ENCODE results near the gene CBX4. TPM values are rescaled to one million over a fixed set of nuclear protein-coding genes. Genes with fewer than 3 reads are reported as not detected.

CBX4 gene
- total RNA-seq, 1 donor from 2014 or later = 5.2 TPM

DNA sequence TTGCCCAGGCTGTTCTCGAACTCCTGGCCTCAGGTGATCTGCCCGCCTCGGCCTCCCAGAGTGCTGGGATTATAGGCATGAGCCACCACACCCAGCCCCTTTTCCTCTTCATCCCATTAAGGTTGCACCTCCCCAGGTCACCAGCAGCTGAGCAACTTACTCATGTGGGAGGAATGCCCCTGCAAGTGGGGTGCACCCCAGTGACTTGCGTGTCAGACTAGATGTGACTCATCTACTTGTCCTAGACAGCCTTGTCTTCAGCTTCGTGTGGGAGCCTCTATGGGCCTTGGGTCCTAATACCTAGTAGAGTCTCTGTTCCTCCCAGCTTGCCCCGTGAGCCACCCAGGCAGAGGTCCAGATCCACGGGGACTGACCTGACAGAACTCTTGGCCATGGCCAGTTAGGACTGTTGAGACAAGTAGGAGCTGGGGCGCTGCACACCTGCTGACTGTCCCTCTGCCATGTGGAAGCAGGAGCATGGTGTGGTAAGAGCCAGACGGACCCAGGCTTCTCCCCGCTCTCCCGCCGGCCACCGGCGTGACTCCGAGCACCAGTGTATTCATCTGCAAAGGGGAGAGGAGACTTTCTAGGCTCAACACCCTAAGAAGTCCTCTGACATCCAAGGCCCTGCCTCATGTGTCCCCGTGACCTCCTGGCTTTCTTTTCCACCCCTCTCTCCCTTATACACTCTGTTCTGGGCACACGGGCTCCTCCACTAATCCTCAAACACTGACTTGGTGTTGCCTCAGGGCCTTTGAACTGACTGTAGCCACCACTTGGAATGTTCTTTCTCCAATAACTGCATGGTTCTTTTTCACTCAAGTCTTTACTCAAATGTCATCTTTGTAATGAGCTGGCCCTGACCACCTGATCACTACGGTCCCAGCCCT, 11.6 kb upstream of the CBX4 start:
- H3K27ac ChIP-seq (ENCODE audit: low read depth, low read length) = no peak overlapping the region
- peaks cover 34 to 66% (median 46%) of the 10 kb centered on the region in 3 donors for H3K27me3 ChIP-seq (ENCODE audit: control insufficient read depth in 3 of 3, insufficient read depth in 3 of 3, low read length in 3 of 3)
- no peaks in the 10 kb centered on the region for H3K9me3 ChIP-seq (ENCODE audit: control insufficient read depth in 3 of 3, low read length in 3 of 3)
- H3K36me3 ChIP-seq (ENCODE audit: control insufficient read depth in 3 of 3, insufficient read depth in 3 of 3, low read length in 3 of 3) = no peaks in the 10 kb centered on the region
- no peak overlapping the region for H3K9ac ChIP-seq (ENCODE audit: low read depth in 1 of 3, low read length in 3 of 3)
- no peaks in the 10 kb centered on the region for H3K4me1 ChIP-seq (ENCODE audit: control insufficient read depth in 3 of 3, insufficient read depth in 3 of 3, low read length in 3 of 3)
- no peak overlapping the region for H3K4me3 ChIP-seq (ENCODE audit: low read length in 3 of 3)

DNA sequence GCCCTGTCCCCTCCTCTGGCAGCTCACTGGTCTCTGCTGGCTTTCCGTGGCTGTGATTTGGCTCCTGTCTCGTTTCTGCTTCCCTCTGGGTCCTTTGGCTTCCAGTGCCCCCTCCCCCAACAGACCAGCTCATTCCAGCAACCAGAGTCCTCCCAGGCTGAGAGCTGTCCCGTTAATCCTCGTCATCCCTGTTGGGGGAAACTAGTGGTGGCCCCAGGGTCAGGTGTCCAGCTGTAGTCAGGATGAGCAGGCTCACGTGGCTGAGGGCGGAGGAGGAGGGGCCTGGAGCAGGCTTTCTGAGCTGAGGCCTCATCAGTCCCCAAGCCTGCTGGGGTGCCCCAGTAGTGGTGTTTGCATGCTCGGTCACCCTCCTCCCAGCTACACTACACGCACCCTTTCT, 10.7 kb upstream of the CBX4 start:
- Histone ChIP-seq H3K9me3 (ENCODE audit: control insufficient read depth in 3 of 3, low read length in 3 of 3) (no peaks in the 10 kb centered on the region), H3K9ac (ENCODE audit: low read depth in 1 of 3, low read length in 3 of 3) (no peak overlapping the region), H3K27ac (ENCODE audit: low read depth, low read length) (no peak overlapping the region), H3K4me1 (ENCODE audit: control insufficient read depth in 3 of 3, insufficient read depth in 3 of 3, low read length in 3 of 3) (peaks cover 0 to 4% (median 4%) of the 10 kb centered on the region in 3 donors), H3K36me3 (ENCODE audit: control insufficient read depth in 3 of 3, insufficient read depth in 3 of 3, low read length in 3 of 3) (no peaks in the 10 kb centered on the region), H3K4me3 (ENCODE audit: low read length in 3 of 3) (no peak overlapping the region), H3K27me3 (ENCODE audit: control insufficient read depth in 3 of 3, insufficient read depth in 3 of 3, low read length in 3 of 3) (peaks cover 31 to 65% (median 38%) of the 10 kb centered on the region in 3 donors)

DNA sequence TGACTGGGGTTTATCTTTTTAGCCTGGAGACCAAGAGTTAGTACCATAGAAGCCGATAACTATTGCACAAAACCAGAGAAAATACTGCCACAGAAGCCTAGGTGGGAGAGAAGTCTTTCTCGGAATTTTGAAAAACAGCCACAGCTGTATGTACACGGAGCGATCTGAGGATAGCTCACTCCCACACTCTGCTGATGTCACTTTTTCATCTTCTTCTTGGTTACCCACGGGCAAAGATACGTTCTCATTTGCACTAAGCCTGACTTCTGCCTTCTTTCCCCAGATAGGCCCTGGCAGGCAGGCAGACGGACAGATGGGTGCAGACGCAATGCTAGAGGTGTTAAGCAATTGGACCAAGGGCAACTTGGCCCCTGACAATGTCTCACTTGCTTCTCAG, 9.1 kb upstream of the CBX4 start:
- H3K36me3 ChIP-seq (ENCODE audit: control insufficient read depth in 3 of 3, insufficient read depth in 3 of 3, low read length in 3 of 3) = no peaks in the 10 kb centered on the region
- H3K27ac ChIP-seq (ENCODE audit: low read depth, low read length) = no peak overlapping the region
- no peak overlapping the region for H3K4me3 ChIP-seq (ENCODE audit: low read length in 3 of 3)
- H3K27me3 ChIP-seq (ENCODE audit: control insufficient read depth in 3 of 3, insufficient read depth in 3 of 3, low read length in 3 of 3) = peaks cover 25 to 64% (median 35%) of the 10 kb centered on the region in 3 donors
- no peak overlapping the region for H3K9ac ChIP-seq (ENCODE audit: low read depth in 1 of 3, low read length in 3 of 3)
- no peaks in the 10 kb centered on the region for H3K9me3 ChIP-seq (ENCODE audit: control insufficient read depth in 3 of 3, low read length in 3 of 3)
- peaks cover 6 to 10% (median 9%) of the 10 kb centered on the region in 3 donors for H3K4me1 ChIP-seq (ENCODE audit: control insufficient read depth in 3 of 3, insufficient read depth in 3 of 3, low read length in 3 of 3)

DNA sequence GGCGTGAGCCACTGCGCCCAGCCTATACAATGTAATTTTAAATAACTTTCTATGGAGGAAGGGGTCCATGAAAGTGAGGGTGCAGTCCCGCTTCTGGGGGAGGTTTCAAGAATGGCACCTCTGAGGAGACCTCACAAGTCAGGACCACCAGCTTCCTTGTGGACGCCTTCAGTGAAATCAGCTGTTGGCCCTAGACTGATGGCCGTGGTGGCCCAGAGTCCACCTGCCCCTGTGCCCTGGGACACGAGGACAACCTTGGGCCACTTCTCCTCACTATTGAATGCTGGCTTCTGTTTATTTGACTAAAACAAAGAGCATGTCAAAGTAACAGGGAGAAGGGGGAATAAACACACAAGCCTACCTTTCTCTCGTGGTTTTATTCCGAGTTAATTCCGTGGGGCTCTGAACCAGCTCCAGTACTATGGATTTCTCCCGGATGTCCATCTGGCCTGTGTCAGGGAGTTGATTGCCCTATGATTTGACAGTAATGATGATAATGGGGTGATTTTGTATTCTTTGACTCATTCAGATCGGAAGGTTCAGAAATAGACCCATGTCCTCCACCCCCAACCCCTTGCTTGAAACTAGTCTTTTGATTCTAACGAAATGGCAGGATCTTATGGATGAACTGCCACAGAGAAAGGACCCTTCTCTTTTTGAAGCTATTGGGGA, 8.6 kb upstream of the CBX4 start:
- peaks cover 30 to 69% (median 39%) of the 10 kb centered on the region in 3 donors for H3K27me3 ChIP-seq (ENCODE audit: control insufficient read depth in 3 of 3, insufficient read depth in 3 of 3, low read length in 3 of 3)
- H3K4me1 ChIP-seq (ENCODE audit: control insufficient read depth in 3 of 3, insufficient read depth in 3 of 3, low read length in 3 of 3) = peaks cover 9 to 11% (median 11%) of the 10 kb centered on the region in 3 donors
- no peak overlapping the region for H3K9ac ChIP-seq (ENCODE audit: low read depth in 1 of 3, low read length in 3 of 3)
- no peaks in the 10 kb centered on the region for H3K36me3 ChIP-seq (ENCODE audit: control insufficient read depth in 3 of 3, insufficient read depth in 3 of 3, low read length in 3 of 3)
- no peaks in the 10 kb centered on the region for H3K9me3 ChIP-seq (ENCODE audit: control insufficient read depth in 3 of 3, low read length in 3 of 3)
- no peak overlapping the region for H3K4me3 ChIP-seq (ENCODE audit: low read length in 3 of 3)
- H3K27ac ChIP-seq (ENCODE audit: low read depth, low read length) = no peak overlapping the region

DNA sequence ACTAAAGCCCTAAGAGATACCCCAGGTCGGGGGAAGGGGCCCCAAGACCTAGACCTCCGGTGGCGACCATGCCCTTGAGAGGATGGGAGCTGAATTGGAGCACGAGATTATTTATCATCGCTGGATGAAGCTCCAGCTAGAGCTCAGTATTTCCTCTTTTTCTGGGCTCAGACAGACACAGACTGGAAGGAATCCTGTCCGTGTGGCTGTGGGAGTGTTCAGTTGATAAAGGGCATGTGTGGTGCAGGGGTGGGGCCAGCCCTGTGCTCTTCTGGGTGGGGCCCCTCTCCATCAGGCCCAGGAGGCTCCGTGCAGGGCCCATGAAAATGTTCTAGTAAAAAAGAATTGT, 6.3 kb upstream of the CBX4 start:
- H3K9me3 ChIP-seq (ENCODE audit: control insufficient read depth in 3 of 3, low read length in 3 of 3) = no peaks in the 10 kb centered on the region
- H3K36me3 ChIP-seq (ENCODE audit: control insufficient read depth in 3 of 3, insufficient read depth in 3 of 3, low read length in 3 of 3) = no peaks in the 10 kb centered on the region
- H3K27ac ChIP-seq (ENCODE audit: low read depth, low read length) = peak overlapping the region; percentile 36
- peaks cover 44 to 73% (median 48%) of the 10 kb centered on the region in 3 donors for H3K27me3 ChIP-seq (ENCODE audit: control insufficient read depth in 3 of 3, insufficient read depth in 3 of 3, low read length in 3 of 3)
- H3K4me1 ChIP-seq (ENCODE audit: control insufficient read depth in 3 of 3, insufficient read depth in 3 of 3, low read length in 3 of 3) = peaks cover 13 to 24% (median 20%) of the 10 kb centered on the region in 3 donors
- H3K9ac ChIP-seq (ENCODE audit: low read depth in 1 of 3, low read length in 3 of 3) = peak overlapping the region in 1 of 3 donors; percentile 45
- H3K4me3 ChIP-seq (ENCODE audit: low read length in 3 of 3) = peak overlapping the region in 1 of 3 donors; percentile 23

DNA sequence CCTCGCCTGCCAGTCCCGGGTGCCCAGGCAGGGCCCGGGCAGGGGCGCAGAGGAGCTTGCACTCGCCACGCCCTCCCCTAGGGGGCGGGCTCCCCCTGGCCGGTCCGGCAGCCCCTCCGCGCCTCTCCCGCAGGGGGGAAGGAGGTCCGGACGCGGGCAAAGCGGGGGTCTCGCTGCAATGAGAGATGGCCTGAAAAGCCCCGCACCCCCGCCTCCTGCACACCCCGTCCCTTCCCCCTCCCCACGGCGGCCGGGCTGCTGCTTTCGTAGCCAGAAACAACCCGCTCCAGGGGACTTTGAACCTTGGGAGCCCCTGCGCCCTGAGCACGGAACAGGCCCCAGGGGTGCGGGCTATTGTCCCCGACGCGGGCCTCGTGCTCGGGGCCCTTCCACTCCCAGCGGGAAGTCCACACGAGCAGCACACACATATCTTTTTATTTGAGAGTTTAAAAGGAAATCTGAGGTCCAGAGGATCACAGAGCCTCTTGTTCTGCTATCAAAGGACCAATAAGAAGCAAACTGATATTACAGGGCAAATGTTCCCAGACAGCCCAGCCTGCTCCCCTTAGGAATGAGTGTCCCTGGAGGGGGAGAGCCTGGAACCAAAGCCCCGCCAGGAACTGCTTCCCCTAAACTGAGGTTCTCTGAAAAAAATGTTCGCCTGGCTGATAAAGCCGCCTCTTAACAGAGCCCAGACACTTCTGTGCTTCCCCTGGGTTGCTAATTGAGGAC, 5.8 kb upstream of the CBX4 start:
- peak overlapping the region in 1 of 3 donors; percentile 23 for H3K4me3 ChIP-seq (ENCODE audit: low read length in 3 of 3)

DNA sequence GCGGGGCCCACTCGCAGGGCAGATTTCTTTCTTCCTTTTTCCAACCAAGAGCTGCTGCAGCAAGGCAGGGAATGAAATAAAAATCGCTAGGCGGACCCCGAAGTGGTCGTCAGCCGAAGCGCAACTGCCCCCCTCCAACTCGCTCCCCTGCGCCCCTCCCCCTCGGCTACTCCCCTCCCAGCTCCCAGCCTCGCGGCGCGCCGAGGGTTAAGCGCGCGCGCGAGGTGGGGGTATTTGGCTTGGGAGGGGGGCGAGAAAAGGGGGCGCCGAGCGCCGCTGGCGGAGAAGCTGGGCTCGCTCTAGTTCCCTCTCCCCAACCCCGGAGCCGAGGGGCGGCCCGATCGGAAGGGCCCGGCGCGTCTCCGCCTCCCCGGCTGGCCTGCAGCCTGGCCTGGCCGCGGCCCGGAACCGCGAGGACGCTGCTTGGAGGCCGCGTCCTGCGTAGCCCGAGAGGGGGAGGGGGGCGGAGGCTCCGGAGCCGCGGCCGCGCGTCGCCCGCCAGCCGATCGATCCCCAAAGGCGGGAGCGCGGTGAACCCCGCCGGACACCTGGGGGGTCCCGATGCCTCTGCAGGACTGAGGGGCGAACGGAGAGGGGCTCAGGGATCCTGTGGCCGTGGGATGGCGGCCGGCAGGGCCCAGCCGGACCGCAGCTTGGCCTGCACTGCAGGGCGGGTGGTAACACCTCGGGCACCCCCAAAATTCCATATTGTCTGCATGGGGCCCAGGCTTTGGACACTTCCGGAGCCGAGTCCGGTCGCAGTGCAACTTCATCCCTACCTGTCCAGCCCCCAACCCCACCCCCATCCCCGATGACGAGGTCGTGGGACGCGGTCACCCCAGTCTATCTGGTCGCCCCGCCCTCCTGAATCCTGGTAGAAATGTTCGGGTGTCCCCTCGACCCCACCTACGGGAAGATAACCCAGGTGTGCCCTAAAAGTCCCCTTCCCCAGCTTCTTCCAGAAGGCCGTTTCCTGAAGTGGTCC, 4.9 kb upstream of the CBX4 start:
- Histone ChIP-seq H3K9me3 (ENCODE audit: control insufficient read depth in 3 of 3, low read length in 3 of 3) (no peaks in the 10 kb centered on the region), H3K9ac (ENCODE audit: low read depth in 1 of 3, low read length in 3 of 3) (peak overlapping the region in 2 of 3 donors; percentile 33 to 74), H3K4me3 (ENCODE audit: low read length in 3 of 3) (peak overlapping the region; percentile 62 to 69 (median 69)), H3K4me1 (ENCODE audit: control insufficient read depth in 3 of 3, insufficient read depth in 3 of 3, low read length in 3 of 3) (peaks cover 19 to 32% (median 30%) of the 10 kb centered on the region in 3 donors), H3K27me3 (ENCODE audit: control insufficient read depth in 3 of 3, insufficient read depth in 3 of 3, low read length in 3 of 3) (peaks cover 47 to 73% (median 55%) of the 10 kb centered on the region in 3 donors), H3K27ac (ENCODE audit: low read depth, low read length) (no peak overlapping the region), H3K36me3 (ENCODE audit: control insufficient read depth in 3 of 3, insufficient read depth in 3 of 3, low read length in 3 of 3) (no peaks in the 10 kb centered on the region)

More for the DNA sequence above, 5.8 kb upstream of the CBX4 start:
- Histone ChIP-seq H3K27me3 (ENCODE audit: control insufficient read depth in 3 of 3, insufficient read depth in 3 of 3, low read length in 3 of 3) (peaks cover 48 to 76% (median 52%) of the 10 kb centered on the region in 3 donors), H3K27ac (ENCODE audit: low read depth, low read length) (peak overlapping the region; percentile 36), H3K9ac (ENCODE audit: low read depth in 1 of 3, low read length in 3 of 3) (peak overlapping the region in 1 of 3 donors; percentile 45), H3K4me1 (ENCODE audit: control insufficient read depth in 3 of 3, insufficient read depth in 3 of 3, low read length in 3 of 3) (peaks cover 17 to 28% (median 24%) of the 10 kb centered on the region in 3 donors), H3K9me3 (ENCODE audit: control insufficient read depth in 3 of 3, low read length in 3 of 3) (no peaks in the 10 kb centered on the region), H3K36me3 (ENCODE audit: control insufficient read depth in 3 of 3, insufficient read depth in 3 of 3, low read length in 3 of 3) (no peaks in the 10 kb centered on the region)

DNA sequence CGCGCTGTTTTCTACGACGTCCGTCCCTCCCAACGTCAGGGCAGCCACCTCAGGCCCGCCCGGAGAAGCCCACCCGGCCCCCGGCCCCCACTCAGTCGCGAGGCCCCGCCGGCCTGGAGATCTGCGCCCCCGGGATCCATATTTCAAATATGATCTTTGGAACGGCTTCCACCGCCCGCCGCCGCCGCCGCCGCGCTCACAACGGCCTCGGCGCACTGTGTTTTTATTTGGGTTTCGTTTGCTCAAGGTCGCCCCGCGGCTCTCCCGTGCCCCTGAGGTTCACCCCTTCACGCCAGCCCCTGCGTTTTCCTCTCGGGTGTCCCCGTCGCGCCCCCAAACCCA, 4.2 kb upstream of the CBX4 start:
- Histone ChIP-seq H3K27ac (ENCODE audit: low read depth, low read length) (no peak overlapping the region), H3K27me3 (ENCODE audit: control insufficient read depth in 3 of 3, insufficient read depth in 3 of 3, low read length in 3 of 3) (peaks cover 41 to 67% (median 48%) of the 10 kb centered on the region in 3 donors), H3K4me3 (ENCODE audit: low read length in 3 of 3) (peak overlapping the region; percentile 51 to 69 (median 54)), H3K9me3 (ENCODE audit: control insufficient read depth in 3 of 3, low read length in 3 of 3) (no peaks in the 10 kb centered on the region), H3K9ac (ENCODE audit: low read depth in 1 of 3, low read length in 3 of 3) (peak overlapping the region in 1 of 3 donors; percentile 74), H3K36me3 (ENCODE audit: control insufficient read depth in 3 of 3, insufficient read depth in 3 of 3, low read length in 3 of 3) (no peaks in the 10 kb centered on the region), H3K4me1 (ENCODE audit: control insufficient read depth in 3 of 3, insufficient read depth in 3 of 3, low read length in 3 of 3) (peaks cover 19 to 32% (median 31%) of the 10 kb centered on the region in 3 donors)

All from skeletal muscle tissue (tissue), 4 donors.